ENCODE measurements around the gene ACOD1. TPM values are rescaled to one million over a fixed set of nuclear protein-coding genes. Genes with fewer than 3 reads are reported as not detected.

ACOD1 gene
- total and polyA plus RNA-seq, 4 donors: 0.08 TPM; not detected in 3

Other genes with a start within 250 kb of the ACOD1 start
- gene KCTD12, start 62.1 kb upstream of the ACOD1 start, total RNA-seq: 10 to 100 TPM in 1 of 2 donors, 1 to 10 TPM in 1; 8.7 to 14.8 TPM
- gene KCTD12, start 62.1 kb upstream of the ACOD1 start, polyA plus RNA-seq: 1 to 10 TPM; 1.5 to 4.6 TPM
- 10 to 100 TPM; 17.6 to 18.2 TPM for gene CLN5, start 43.6 kb downstream of the ACOD1 start, total RNA-seq
- 10 to 100 TPM; 11.6 to 12.0 TPM for gene CLN5, start 43.6 kb downstream of the ACOD1 start, polyA plus RNA-seq
- 10 to 100 TPM; 42.5 to 60.4 TPM for gene FBXL3, start 78.6 kb downstream of the ACOD1 start, total RNA-seq
- 10 to 100 TPM; 10.2 to 13.6 TPM for gene FBXL3, start 78.6 kb downstream of the ACOD1 start, polyA plus RNA-seq

All from liver (tissue), 4 donors.